IMR-90 (cell line): ENCODE measurements around the gene SPATA9. TPM values are rescaled to one million over a fixed set of nuclear protein-coding genes. Genes with fewer than 3 reads are reported as not detected.

Experiments used
- ATAC-seq: fragments of 200-7000 bp; cut with Tn5 transposase; 2 replicates; pipeline ENCODE4 v1.9.1; 2020; ENCODE audit warnings: low read depth, mild to moderate bottlenecking, moderate library complexity
- BruUV-seq: library from RNA; stranded (reverse); fragments of 400-500 nt; replicated peaks from 2 replicates; lab custom pipeline; 2021; lab: Mats Ljungman, UMichigan
- CTCF ChIA-PET: fragments of 300-600 bp; formaldehyde crosslinking; extraction: SDS; loops from one replicate; lab custom pipeline; 2021; ENCODE audit warnings: antibody characterized with exemption; lab: Yijun Ruan, JAX
- POLR2A ChIA-PET: fragments of 300-600 bp; sonication (Branson Sonifier 250); formaldehyde crosslinking; loops from one replicate; lab custom pipeline; 2022; ENCODE audit warnings: antibody characterized with exemption; ENCODE audit not compliant: unreplicated experiment; lab: Charles Lee
- DNase-seq: peaks from one replicate; pipeline ENCODE4 v3.0.0; 2013
- H2AFZ ChIP-seq: replicated peaks from 2 replicates; pipeline ENCODE3; 2013; ENCODE audit warnings: low read length, mild to moderate bottlenecking; ENCODE audit not compliant: poor library complexity
- H2AK5ac ChIP-seq: 2 replicates; pipeline ENCODE4 v1.6.1; 2013; ENCODE audit warnings: low read depth, low read length, inconsistent platforms
- H2AK9ac ChIP-seq: replicated peaks from 2 replicates; pipeline ENCODE3; 2013; ENCODE audit warnings: mild to moderate bottlenecking, low read depth, low read length, moderate library complexity; ENCODE audit not compliant: poor library complexity
- H2BK120ac ChIP-seq: 2 replicates; pipeline ENCODE4 v1.6.1; 2013; ENCODE audit warnings: low read depth, low read length, inconsistent platforms
- H2BK15ac ChIP-seq: 3 replicates; pipeline ENCODE4 v1.6.1; 2013; ENCODE audit warnings: low read depth, low read length, inconsistent platforms
- H2BK20ac ChIP-seq: 2 replicates; pipeline ENCODE4 v1.6.1; 2013; ENCODE audit warnings: low read depth, mild to moderate bottlenecking, inconsistent platforms, low read length, moderate library complexity
- H2BK5ac ChIP-seq: 2 replicates; pipeline ENCODE4 v1.6.1; 2013; ENCODE audit warnings: mild to moderate bottlenecking, low read depth, low read length, inconsistent platforms; ENCODE audit not compliant: poor library complexity, severe bottlenecking
- H3K14ac ChIP-seq: replicated peaks from 2 replicates; pipeline ENCODE4 v1.6.1; 2013; ENCODE audit warnings: low read depth, low read length, inconsistent platforms
- H3K18ac ChIP-seq: 2 replicates; pipeline ENCODE4 v1.6.1; 2013; ENCODE audit warnings: low read depth, low read length, control low read depth
- H3K23ac ChIP-seq: 2 replicates; pipeline ENCODE4 v1.6.1; 2013; ENCODE audit warnings: low read depth, low read length, inconsistent platforms
- H3K27ac ChIP-seq: 2 replicates; pipeline ENCODE4 v1.5.1; 2013; ENCODE audit warnings: mild to moderate bottlenecking, control low read depth, low read length; ENCODE audit not compliant: insufficient read depth
- H3K27me3 ChIP-seq: 2 replicates; pipeline ENCODE4 v1.6.1; 2013; ENCODE audit warnings: low read length; ENCODE audit not compliant: control insufficient read depth, insufficient read depth
- H3K36me3 ChIP-seq: 2 replicates; pipeline ENCODE4 v1.6.1; 2013; ENCODE audit warnings: low read length, mixed read lengths; ENCODE audit not compliant: control insufficient read depth, insufficient read depth
- H3K4ac ChIP-seq: 2 replicates; pipeline ENCODE4 v1.6.1; 2013; ENCODE audit warnings: low read depth, low read length, inconsistent platforms
- H3K4me1 ChIP-seq: 2 replicates; pipeline ENCODE4 v1.6.1; 2013; ENCODE audit warnings: low read length, mixed read lengths; ENCODE audit not compliant: control insufficient read depth, insufficient read depth
- H3K4me2 ChIP-seq: 2 replicates; pipeline ENCODE4 v1.6.1; 2013; ENCODE audit warnings: low read depth, mild to moderate bottlenecking, control low read depth, low read length, moderate library complexity
- H3K4me3 ChIP-seq: 2 replicates; pipeline ENCODE4 v1.5.1; 2013; ENCODE audit warnings: low read depth, mild to moderate bottlenecking, control low read depth, low read length, moderate library complexity; ENCODE audit not compliant: insufficient read depth
- H3K56ac ChIP-seq: 2 replicates; pipeline ENCODE4 v1.6.1; 2013; ENCODE audit warnings: low read length, inconsistent platforms; ENCODE audit not compliant: insufficient read depth; ENCODE audit errors: extremely low read depth
- H3K79me1 ChIP-seq, 2 experiments: 2 replicates each; pipeline ENCODE4 v1.6.1; 2013; ENCODE audit warnings: low read length in 2 of 2, inconsistent platforms in 1 of 2, low read depth in 1 of 2
- H3K9ac ChIP-seq: 2 replicates; pipeline ENCODE4 v1.6.1; 2013; ENCODE audit warnings: low read depth, low read length, control low read depth
- H3K9me1 ChIP-seq: 2 replicates; pipeline ENCODE4 v1.6.1; 2013; ENCODE audit warnings: low read length, inconsistent platforms; ENCODE audit not compliant: insufficient read depth
- H3K9me3 ChIP-seq: 2 replicates; pipeline ENCODE4 v1.6.1; 2013; ENCODE audit warnings: low read length; ENCODE audit not compliant: control insufficient read depth, insufficient read depth
- H4K20me1 ChIP-seq: 2 replicates; pipeline ENCODE4 v1.6.1; 2013; ENCODE audit warnings: low read length, inconsistent platforms; ENCODE audit not compliant: insufficient read depth
- H4K5ac ChIP-seq: 2 replicates; pipeline ENCODE4 v1.6.1; 2013; ENCODE audit warnings: mild to moderate bottlenecking, low read depth, low read length, control low read depth
- H4K8ac ChIP-seq, 2 experiments: 2 replicates each; pipeline ENCODE4 v1.6.1; 2013; ENCODE audit warnings: low read depth in 2 of 2, low read length in 2 of 2, control low read depth in 1 of 2, inconsistent platforms in 1 of 2
- H4K91ac ChIP-seq: 2 replicates; pipeline ENCODE4 v1.6.1; 2013; ENCODE audit warnings: low read depth, low read length, inconsistent platforms; ENCODE audit not compliant: insufficient read depth
- CEBPB ChIP-seq: IDR thresholded peaks from 2 replicates; pipeline ENCODE4 v1.6.1; 2012; ENCODE audit warnings: low read depth, low read length, improper control_type of control experiment
- CHD1 ChIP-seq: IDR thresholded peaks from 2 replicates; pipeline ENCODE4 v1.6.1; 2012; ENCODE audit warnings: low read depth, low read length, improper control_type of control experiment
- CTCF ChIP-seq: conservative IDR thresholded peaks from 2 replicates; pipeline ENCODE4 v1.5.1; 2012; ENCODE audit warnings: mild to moderate bottlenecking, low read depth, low read length, improper control_type of control experiment
- ELK1 ChIP-seq: fragments of 150-350 bp; IDR thresholded peaks from 2 replicates; pipeline ENCODE4 v1.6.1; 2016; ENCODE audit warnings: low read depth, mild to moderate bottlenecking, low read length, moderate library complexity, borderline replicate concordance
- FOS ChIP-seq: fragments of 150-350 bp; IDR thresholded peaks from 2 replicates; pipeline ENCODE4 v1.6.1; 2016; ENCODE audit warnings: low read depth, low read length
- MAFK ChIP-seq: IDR thresholded peaks from 2 replicates; pipeline ENCODE4 v1.6.1; 2012; ENCODE audit warnings: low read depth, low read length, improper control_type of control experiment
- MAZ ChIP-seq: IDR thresholded peaks from 2 replicates; pipeline ENCODE4 v1.6.1; 2012; ENCODE audit warnings: low read depth, mild to moderate bottlenecking, low read length, improper control_type of control experiment, moderate library complexity, borderline replicate concordance
- MXI1 ChIP-seq: IDR thresholded peaks from 2 replicates; pipeline ENCODE4 v1.6.1; 2012; ENCODE audit warnings: low read depth, mild to moderate bottlenecking, low read length, moderate library complexity, borderline replicate concordance
- NFE2L2 ChIP-seq: fragments of 150-350 bp; IDR thresholded peaks from 2 replicates; pipeline ENCODE4 v1.6.1; 2016; ENCODE audit warnings: low read depth, mild to moderate bottlenecking, low read length
- POLR2A ChIP-seq: IDR thresholded peaks from 2 replicates; pipeline ENCODE4 v1.6.1; 2012; ENCODE audit warnings: mild to moderate bottlenecking, low read depth, low read length
- RAD21 ChIP-seq: IDR thresholded peaks from 2 replicates; pipeline ENCODE4 v1.6.1; 2012; ENCODE audit warnings: low read length, improper control_type of control experiment
- RCOR1 ChIP-seq: IDR thresholded peaks from 2 replicates; pipeline ENCODE4 v1.6.1; 2012; ENCODE audit warnings: mild to moderate bottlenecking, low read length, improper control_type of control experiment; ENCODE audit not compliant: insufficient replicate concordance
- USF2 ChIP-seq: fragments of 150-350 bp; IDR thresholded peaks from 2 replicates; pipeline ENCODE4 v1.6.1; 2017; ENCODE audit warnings: mild to moderate bottlenecking, antibody characterized with exemption, low read length, low read depth
- WGBS, 2 experiments: methylation state at CpG; one replicate each; pipeline versions ENCODE4 v1.1.5 to v1.1.7; 2013; ENCODE audit warnings: missing lambda C conversion rate in 2 of 2; ENCODE audit not compliant: insufficient read length in 1 of 2; ENCODE audit errors: extremely low coverage in 2 of 2; 5-methylcytosine and 5-hydroxymethylcytosine counted together
- dilution Hi-C: fragments of 300-500 bp; cut with HindIII; formaldehyde crosslinking; loops from one replicate; pipeline ENCODE4 v1.14.3; 2018; ENCODE audit warnings: low sequenced_read_pairs; ENCODE audit not compliant: unreplicated experiment
- in situ Hi-C: fragments of 300-500 bp; cut with MboI; formaldehyde crosslinking; loops from 3 replicates; pipeline ENCODE4 v1.14.3; 2019; ENCODE audit warnings: low sequenced_read_pairs, inconsistent platforms, mixed read lengths
- intact Hi-C: fragments of 100-400 bp; cut with micrococcal nuclease; formaldehyde crosslinking; loops from 2 replicates; pipeline ENCODE4 v1.10.0; 2022
- polyA plus RNA-seq, 3 experiments: library from polyadenylated mRNA; depleted of rRNA; stranded (reverse); fragments of >200 nt; gene quantifications; 2 replicates each; pipeline ENCODE4 v1.2.3, GENCODE V29; 2012; ENCODE audit warnings: low replicate concordance in 1 of 3
- total RNA-seq: library from RNA; depleted of rRNA; stranded (reverse); fragments of >200 nt; gene quantifications from 2 replicates; pipeline ENCODE4 v1.2.3, GENCODE V29; 2012

SPATA9 gene
- total and polyA plus RNA-seq, 2 of the 4 experiments (the other 2 are of a cell fraction), result 0.72 to 0.86 TPM

- peaks cover 0 to 16% of the 10 kb centered on the region in 2 experiments; a peak in 2 of 4 replicates for H3K79me1 ChIP-seq
- H2BK5ac ChIP-seq, result peak overlapping the region; percentile 90
- H2AK5ac ChIP-seq, result peak overlapping the region; percentile 93; the same call in 1 of the 2 replicates
- POLR2A ChIA-PET, result interaction anchor here (0.7 kb wide), 1 partner anchor 34 kb away, joined by 9 read pairs; no protein-coding TSS in a partner anchor
- H3K4me3 ChIP-seq, result no peak overlapping the region
- ATAC-seq (peak; percentile 8; the same call in 1 of the 2 replicates), DNase-seq (peak; percentile 74)
- in situ Hi-C loops (no loop called here), dilution Hi-C loops (no loop called here), intact Hi-C loops (no loop called here)
- CTCF ChIA-PET, result interaction anchor here (0.6 to 3.5 kb wide), 3 partner anchors 8 to 79 kb away, joined by 3 to 16 read pairs (median 4); partner anchors contain the start of gene RFESD
- H3K27ac ChIP-seq, result peak overlapping the region; percentile 87
- H2BK120ac ChIP-seq, result peak overlapping the region; percentile 94
- H3K4me1 ChIP-seq, result peaks cover 19% of the 10 kb centered on the region
- H4K5ac ChIP-seq, result peak overlapping the region; percentile 90
- H3K36me3 ChIP-seq, result no peaks in the 10 kb centered on the region
- H4K20me1 ChIP-seq, result no peaks in the 10 kb centered on the region
- BruUV-seq, result no TSS peak
- H4K91ac ChIP-seq, result peak overlapping the region; percentile 88
- peak overlapping the region; percentile 91 for H3K18ac ChIP-seq
- peak overlapping the region; percentile 66 for H2AFZ ChIP-seq
- H2AK9ac ChIP-seq, result peak overlapping the region; percentile 56
- no CpG with 5 or more reads among the region's 4 CpGs for WGBS, 2 experiments
- no peaks in the 10 kb centered on the region for H3K9me3 ChIP-seq
- peak overlapping the region; percentile 90 for H3K23ac ChIP-seq
- H2BK20ac ChIP-seq, result peak overlapping the region; percentile 89
- peak overlapping the region; percentile 94 for H3K4ac ChIP-seq
- H3K9me1 ChIP-seq, result peaks cover 7% of the 10 kb centered on the region; the same call in 1 of the 2 replicates
- peak overlapping the region; percentile 79 for H3K4me2 ChIP-seq
- peak overlapping the region; percentile 89 to 92; a peak in 3 of 4 replicates for H4K8ac ChIP-seq
- H2BK15ac ChIP-seq, result peak overlapping the region; percentile 96; the same call in 2 of the 3 replicates
- no peaks in the 10 kb centered on the region for H3K27me3 ChIP-seq
- peak overlapping the region; percentile 90 for H3K14ac ChIP-seq
- peak overlapping the region; percentile 55; the same call in 1 of the 2 replicates for H3K56ac ChIP-seq
- peak overlapping the region; percentile 51 for H3K9ac ChIP-seq
- TF ChIP-seq RAD21, result no peak
- TF ChIP-seq MXI1, result no peak
- no peak for TF ChIP-seq CTCF
- no peak for TF ChIP-seq NFE2L2
- TF ChIP-seq MAFK, result peak; percentile 86
- no peak for TF ChIP-seq MAZ
- TF ChIP-seq FOS, result no peak
- no peak for TF ChIP-seq POLR2A
- TF ChIP-seq CEBPB, result 0 out of 2 replicates have a peak, but pooled peaks have one; percentile 2
- TF ChIP-seq USF2, result no peak
- TF ChIP-seq RCOR1, result no peak
- no peak for TF ChIP-seq ELK1
- TF ChIP-seq CHD1, result no peak
These were observed 43.4 kb upstream of the SPATA9 start for GRCh38 chr5:95725937-95726810.
